ENCODE measurements around the gene SAMD1.
"Not testable (repeated sequence)": the region's sequence is repeated elsewhere in the genome, so short reads cannot be mapped to it uniquely, and the experiment has no call there.

DNA sequence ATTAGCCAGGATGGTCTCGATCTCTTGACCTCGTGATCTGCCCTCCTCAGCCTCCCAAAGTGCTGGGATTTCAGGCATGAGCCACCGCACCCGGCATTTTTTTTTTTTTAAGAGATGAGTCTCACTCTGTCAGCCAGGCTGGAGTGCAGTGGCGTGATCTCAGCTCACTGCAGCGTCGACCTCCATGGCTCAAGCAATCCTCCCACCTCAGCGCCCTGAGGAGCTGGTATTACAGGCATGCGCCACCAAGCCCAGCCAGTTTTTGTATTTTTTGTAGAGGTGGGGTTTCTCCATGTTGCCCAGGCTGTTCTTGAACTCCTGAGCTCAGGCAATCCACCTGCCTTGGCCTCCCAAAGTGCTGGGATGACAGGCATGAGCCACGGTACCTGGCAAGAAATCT, 42.7 kb downstream of the SAMD1 start:
- TF ChIP-seq POLR2AphosphoS5 (IDR thresholded peaks at IDR 0.05; ENCODE audit: borderline replicate concordance, low read depth, low read length); EZH2 (IDR thresholded peaks at IDR 0.05): not testable (repeated sequence)
